Neural progenitor cell (in vitro differentiated cells): ENCODE data around the gene PTPRJ. TPM values are rescaled to one million over a fixed set of nuclear protein-coding genes. Genes with fewer than 3 reads are reported as not detected.
A peak's percentile ranks its signal among the peaks of the same experiment; 100 is the strongest.

Experiments used
- DNase-seq: peaks from one replicate; pipeline ENCODE4 v3.0.0-alpha.2; 2016; ENCODE audit warnings: low spot score
- H2AFZ ChIP-seq: fragments of 200-600 bp; sonication (generic); replicated peaks from 2 replicates; pipeline ENCODE4 v1.6.1; 2016; ENCODE audit warnings: antibody characterized with exemption
- H3F3A ChIP-seq: fragments of 200-600 bp; sonication (generic); 2 replicates; pipeline ENCODE4 v1.6.1; 2016; ENCODE audit warnings: antibody characterized with exemption, low read depth
- H3K27ac ChIP-seq: fragments of 200-600 bp; sonication (generic); 2 replicates; pipeline ENCODE4 v1.5.1; 2016; ENCODE audit warnings: mild to moderate bottlenecking
- H3K27me3 ChIP-seq: fragments of 200-600 bp; sonication (generic); 2 replicates; pipeline ENCODE4 v1.6.1; 2016; ENCODE audit warnings: mild to moderate bottlenecking, moderate library complexity
- H3K36me3 ChIP-seq: fragments of 200-600 bp; sonication (generic); 2 replicates; pipeline ENCODE4 v1.5.1; 2016
- H3K4me1 ChIP-seq: fragments of 200-600 bp; sonication (generic); 2 replicates; pipeline ENCODE4 v1.6.1; 2016; ENCODE audit warnings: mixed run types
- H3K4me2 ChIP-seq: fragments of 200-600 bp; sonication (generic); 2 replicates; pipeline ENCODE4 v1.6.1; 2016
- H3K4me3 ChIP-seq: fragments of 200-600 bp; sonication (generic); 2 replicates; pipeline ENCODE4 v1.5.1; 2016
- H3K79me2 ChIP-seq: fragments of 200-600 bp; sonication (generic); 2 replicates; pipeline ENCODE4 v1.6.1; 2016; ENCODE audit warnings: low read depth
- H3K9ac ChIP-seq: fragments of 200-600 bp; sonication (generic); 2 replicates; pipeline ENCODE4 v1.6.1; 2016
- H3K9me3 ChIP-seq: fragments of 200-600 bp; sonication (generic); 2 replicates; pipeline ENCODE4 v1.5.1; 2016; ENCODE audit warnings: low read depth
- H4K20me1 ChIP-seq: fragments of 200-600 bp; sonication (generic); 2 replicates; pipeline ENCODE4 v1.6.1; 2016; ENCODE audit warnings: low read depth
- H3K27ac Mint-ChIP-seq: 3 replicates; pipeline ENCODE4 v1.8.0; 2021; ENCODE audit warnings: mixed read lengths
- H3K27me3 Mint-ChIP-seq: 2 replicates; pipeline ENCODE4 v1.8.0; 2022; ENCODE audit warnings: low read depth, mild to moderate bottlenecking, inconsistent platforms, moderate library complexity, mixed read lengths; ENCODE audit not compliant: insufficient read depth
- H3K36me3 Mint-ChIP-seq: 3 replicates; pipeline ENCODE4 v1.8.0; 2021; ENCODE audit warnings: mixed read lengths
- H3K4me1 Mint-ChIP-seq: 3 replicates; pipeline ENCODE4 v1.8.0; 2021; ENCODE audit warnings: mixed read lengths
- H3K4me3 Mint-ChIP-seq: 3 replicates; pipeline ENCODE4 v1.8.0; 2021; ENCODE audit warnings: mild to moderate bottlenecking, moderate library complexity, mixed read lengths
- H3K9me3 Mint-ChIP-seq: 3 replicates; pipeline ENCODE4 v1.8.0; 2020; ENCODE audit warnings: mixed read lengths
- CTCF ChIP-seq: fragments of 200-600 bp; sonication (generic); IDR thresholded peaks from 2 replicates; pipeline ENCODE4 v1.5.1; 2017; ENCODE audit warnings: antibody characterized with exemption, mild to moderate bottlenecking
- EZH2 ChIP-seq: fragments of 200-600 bp; sonication (generic); IDR thresholded peaks from 2 replicates; pipeline ENCODE4 v1.6.1; 2017; ENCODE audit warnings: antibody characterized with exemption, mild to moderate bottlenecking, moderate library complexity
- EZH2phosphoT487 ChIP-seq: fragments of 200-600 bp; sonication (generic); IDR thresholded peaks from 2 replicates; pipeline ENCODE4 v1.6.1; 2017; ENCODE audit warnings: antibody characterized with exemption
- total RNA-seq: library from RNA; depleted of rRNA; stranded (reverse); fragments of >200 nt; gene quantifications from 2 replicates; pipeline ENCODE4 v1.2.3, GENCODE V29; 2015; ENCODE audit warnings: low replicate concordance

PTPRJ gene
- total RNA-seq, 1 donor from 2014 or later, result 28.0 TPM

GRCh38 chr11:47995360-47995769 is 15.0 kb downstream of the PTPRJ start:
- H3K9me3 ChIP-seq, result no peaks in the 10 kb centered on the region
- Mint-ChIP-seq H3K9me3 (no peaks in the 10 kb centered on the region), H3K27ac (peak overlapping the region; percentile 57), H3K4me1 (peaks cover 23% of the 10 kb centered on the region), H3K36me3 (no peaks in the 10 kb centered on the region), H3K4me3 (no peak overlapping the region), H3K27me3 (peaks cover 2% of the 10 kb centered on the region)
- H3K9ac ChIP-seq, result no peak overlapping the region
- H3F3A ChIP-seq, result no peaks in the 10 kb centered on the region
- no peaks in the 10 kb centered on the region for H3K36me3 ChIP-seq
- peaks cover 23% of the 10 kb centered on the region for H3K79me2 ChIP-seq
- H3K27me3 ChIP-seq, result no peaks in the 10 kb centered on the region
- peaks cover 35% of the 10 kb centered on the region for H4K20me1 ChIP-seq
- no peak for DNase-seq
- H3K4me3 ChIP-seq, result no peak overlapping the region
- TF ChIP-seq EZH2 (no peak), CTCF (no peak), EZH2phosphoT487 (no peak)
- H3K4me1 ChIP-seq, result peaks cover 12% of the 10 kb centered on the region
- H3K27ac ChIP-seq, result no peak overlapping the region
- H3K4me2 ChIP-seq, result no peak overlapping the region
- no peak overlapping the region for H2AFZ ChIP-seq

- Mint-ChIP-seq H3K4me3 (no peak overlapping the region), H3K27me3 (peaks cover 2% of the 10 kb centered on the region), H3K4me1 (peaks cover 19% of the 10 kb centered on the region), H3K27ac (no peak overlapping the region), H3K9me3 (no peaks in the 10 kb centered on the region), H3K36me3 (no peaks in the 10 kb centered on the region)
- Histone ChIP-seq H3F3A (no peaks in the 10 kb centered on the region), H3K27ac (no peak overlapping the region), H3K27me3 (no peaks in the 10 kb centered on the region), H3K79me2 (peaks cover 9% of the 10 kb centered on the region), H3K4me2 (no peak overlapping the region), H3K9ac (no peak overlapping the region), H3K4me3 (no peak overlapping the region), H4K20me1 (peaks cover 22% of the 10 kb centered on the region), H2AFZ (no peak overlapping the region), H3K36me3 (no peaks in the 10 kb centered on the region), H3K9me3 (no peaks in the 10 kb centered on the region), H3K4me1 (peaks cover 6% of the 10 kb centered on the region)
- DNase-seq, result no peak
- no peak for TF ChIP-seq EZH2
- no peak for TF ChIP-seq EZH2phosphoT487
- no peak for TF ChIP-seq CTCF
These were observed 17.0 kb downstream of the PTPRJ start for GRCh38 chr11:47997063-47998053.

GRCh38 chr11:47998345-47998732 is 18.0 kb downstream of the PTPRJ start:
- Histone ChIP-seq H3K9me3 (no peaks in the 10 kb centered on the region), H3F3A (no peaks in the 10 kb centered on the region), H3K27ac (no peak overlapping the region), H4K20me1 (peaks cover 21% of the 10 kb centered on the region), H3K79me2 (peaks cover 19% of the 10 kb centered on the region), H3K9ac (no peak overlapping the region), H3K4me3 (no peak overlapping the region), H3K36me3 (no peaks in the 10 kb centered on the region), H3K4me1 (peaks cover 12% of the 10 kb centered on the region), H3K4me2 (no peak overlapping the region), H2AFZ (no peak overlapping the region), H3K27me3 (no peaks in the 10 kb centered on the region)
- Mint-ChIP-seq H3K27ac (peak overlapping the region; percentile 9), H3K4me3 (no peak overlapping the region), H3K9me3 (no peaks in the 10 kb centered on the region), H3K36me3 (no peaks in the 10 kb centered on the region), H3K4me1 (peaks cover 25% of the 10 kb centered on the region), H3K27me3 (peaks cover 2% of the 10 kb centered on the region)
- TF ChIP-seq EZH2phosphoT487 (no peak), EZH2 (no peak), CTCF (no peak)
- DNase-seq, result no peak
